ENCODE measurements around the gene SLC36A4. TPM values are rescaled to one million over a fixed set of nuclear protein-coding genes. Genes with fewer than 3 reads are reported as not detected.

SLC36A4 gene
- total RNA-seq (2016; rRNA removed; fragmentation: Illumina TruSeq; extraction: Trizol): 7.3 and 7.5 TPM in 2 replicates
- total RNA-seq (2016; cell fraction: cytosol; rRNA removed; fragmentation: Illumina TruSeq; extraction: Trizol; ENCODE audit: low read depth): 3.3 and 4.0 TPM in 2 replicates
- 6.9 and 7.0 TPM in 2 replicates for total RNA-seq (2016; cell fraction: insoluble cytoplasmic fraction; rRNA removed; fragmentation: Illumina TruSeq; extraction: Trizol)
- 9.8 and 10.5 TPM in 2 replicates for total RNA-seq (2016; cell fraction: membrane; rRNA removed; fragmentation: Illumina TruSeq; extraction: Trizol)
- 14.4 and 16.9 TPM in 2 replicates for total RNA-seq (2016; cell fraction: nucleus; rRNA removed; fragmentation: Illumina TruSeq; extraction: Trizol)
- polyA plus RNA-seq (2011; rRNA removed): 9.5 and 10.2 TPM in 2 replicates
- 6.1 and 11.9 TPM in 2 replicates for polyA plus RNA-seq (2011; cell fraction: cytosol; rRNA removed)
- polyA plus RNA-seq (2011; cell fraction: nucleus; rRNA removed): 4.3 and 6.3 TPM in 2 replicates
- polyA plus RNA-seq (2012): 15.9 and 18.0 TPM in 2 replicates
- polyA plus RNA-seq (2016; cell fraction: cytosol; fragmentation: Illumina TruSeq; extraction: Trizol; ENCODE audit: low read depth): 7.0 and 8.6 TPM in 2 replicates
- 10.9 and 11.9 TPM in 2 replicates for polyA plus RNA-seq (2016; cell fraction: insoluble cytoplasmic fraction; fragmentation: Illumina TruSeq; extraction: Trizol; ENCODE audit: low read depth)
- 11.4 and 12.4 TPM in 2 replicates for polyA plus RNA-seq (2016; cell fraction: membrane; fragmentation: Illumina TruSeq; extraction: Trizol; ENCODE audit: low read depth)
- 14.8 and 16.9 TPM in 2 replicates for polyA plus RNA-seq (2016; cell fraction: nucleus; fragmentation: Illumina TruSeq; extraction: Trizol; ENCODE audit: insufficient read depth, low read depth)
- 5.4 and 23.7 TPM in 2 replicates for polyA minus RNA-seq (2011; rRNA and poly(A)+ RNA removed; ENCODE audit: low replicate concordance)
- 7.6 and 8.7 TPM in 2 replicates for polyA minus RNA-seq (2011; cell fraction: cytosol; rRNA and poly(A)+ RNA removed)
- polyA minus RNA-seq (2011; cell fraction: nucleus; rRNA and poly(A)+ RNA removed): 34.5 and 37.7 TPM in 2 replicates
- percentile 82 among the genes with signal in this experiment for Bru-seq, nascent RNA
- BruChase-seq, experiment 1, labeled RNA remaining after a 6-hour chase: percentile 69 among the genes with signal in this experiment
- BruChase-seq, experiment 2, labeled RNA remaining after a 2-hour chase: percentile 74 among the genes with signal in this experiment
- long read RNA-seq, experiment 1, full-length matches to known transcripts: 11 of 13 reads
- long read RNA-seq, experiment 1, partial matches to known transcripts: 1 of 13 reads
- long read RNA-seq, experiment 1, other reads (novel, unspliced or antisense): 1 of 13 reads
- long read RNA-seq, experiment 2, full-length matches to known transcripts: 8 of 25 reads
- long read RNA-seq, experiment 2, partial matches to known transcripts: 5 of 25 reads
- long read RNA-seq, experiment 2, other reads (novel, unspliced or antisense): 12 of 25 reads

DNA sequence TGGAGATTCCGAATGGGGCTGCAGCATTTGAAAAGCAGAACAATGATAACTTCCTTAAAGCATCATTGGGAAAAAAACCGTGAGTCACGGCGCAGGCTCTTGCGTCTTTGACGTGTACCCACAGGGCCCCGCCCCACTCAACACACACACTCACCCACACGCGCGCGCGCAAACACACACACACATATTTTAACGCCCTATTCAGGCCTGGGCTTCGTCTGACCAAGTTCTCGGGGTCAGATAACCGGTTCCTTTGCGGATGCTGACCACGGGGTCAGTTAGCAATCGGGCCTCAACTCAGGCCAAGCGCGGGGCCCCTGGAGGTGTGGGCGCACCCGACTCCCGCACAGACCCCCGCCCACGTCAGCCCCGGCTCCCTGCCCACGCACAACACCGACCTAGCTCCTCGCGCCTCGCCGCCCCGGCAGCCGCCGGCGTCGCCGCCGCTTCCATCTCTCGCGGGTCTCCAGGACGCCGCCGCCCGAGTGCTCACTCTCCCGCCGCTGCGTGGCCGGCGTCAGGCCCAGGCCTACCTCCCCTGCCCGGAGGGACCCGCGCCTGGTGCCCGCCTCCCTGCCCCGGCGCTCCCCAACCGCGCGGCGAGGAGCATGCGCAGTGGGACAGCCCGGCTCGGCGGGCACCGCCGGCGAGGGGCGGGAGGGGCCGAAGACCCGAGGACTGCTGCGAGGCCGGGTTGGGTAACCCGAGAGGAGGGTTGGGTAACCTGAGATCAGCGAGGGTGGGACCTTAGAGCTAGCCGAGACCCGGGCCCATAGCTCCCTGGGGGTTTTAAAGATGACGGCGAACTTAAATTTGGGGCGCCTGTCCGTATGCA, at the start of gene SLC36A4:
Gene SLC36A4 (minus strand): TSS at position 612 of the 835 bp plus-strand sequence. CDS start 159 bp downstream, at position 453.
- BruUV-seq (replicated peaks): TSS peak; percentile 86
- POLR2A ChIA-PET: no interaction called here
- Histone ChIP-seq H4K20me1 (ENCODE audit: insufficient read depth, low read length) (no peaks in the 10 kb centered on the region), H3K36me3 (replicated peaks in 1 of 2; ENCODE audit: control insufficient read depth in 1 of 2, insufficient read depth in 2 of 2, low read length in 2 of 2) (no peaks in the 10 kb centered on the region), H3K4me1 (ENCODE audit: insufficient read depth, low read length) (peaks cover 16% of the 10 kb centered on the region), H3K4me3 (replicated peaks in 1 of 3; ENCODE audit: insufficient read depth in 1 of 3, low read depth in 2 of 3, low read length in 3 of 3) (peak within 1 kb of the TSS; percentile 67 to 78 (median 77)), H3K9ac (ENCODE audit: insufficient read depth, low read depth, low read length) (peak within 1 kb of the TSS; percentile 91), H3K4me2 (ENCODE audit: low read depth, low read length) (peak within 1 kb of the TSS; percentile 74), H3K27ac (ENCODE audit: extremely low read length, insufficient read depth, low read length) (peak within 1 kb of the TSS; percentile 69), H3K9me3 (ENCODE audit: low read length) (no peaks in the 10 kb centered on the region), H2AFZ (ENCODE audit: low read length) (peak within 1 kb of the TSS; percentile 90), H3K79me2 (ENCODE audit: insufficient read depth, low read length) (peaks cover 19% of the 10 kb centered on the region), H3K27me3 (ENCODE audit: control insufficient read depth in 1 of 2, insufficient read depth in 2 of 2, low read length in 2 of 2) (no peaks in the 10 kb centered on the region; a peak in 2 of 5 replicates)
- CTCF ChIA-PET (ENCODE audit: low intra/inter-chr PET ratio, low total read pairs): no interaction called here
- no peak for FAIRE-seq
- DNase-seq (ENCODE audit: low spot score): peak; percentile 77
- WGBS (ENCODE audit: low lambda C conversion rate): 0% methylated on average over 11 of the region's 81 CpGs
- ATAC-seq: peak; percentile 99
- in situ Hi-C loops (cut with HindIII; ENCODE audit: extremely low pct_ligation_motif_present, low pct_unique_long_range_greater_than_20kb) (no loop called here), intact Hi-C loops (cut with micrococcal nuclease; ENCODE audit: unreplicated experiment) (no loop called here)
- peak; percentile 54 for TF ChIP-seq SP2 (CRISPR knock-in tag; IDR thresholded peaks at IDR 0.05)
- peak; percentile 59; the same call in 1 of the 2 replicates for TF ChIP-seq ZNF850 (CRISPR knock-in tag; conservative IDR thresholded peaks at IDR 0.05)
- 0 out of 2 replicates have a peak, but pooled peaks have one; percentile 39 for TF ChIP-seq ZNF713 (CRISPR knock-in tag; IDR thresholded peaks at IDR 0.05)
- no peak for TF ChIP-seq SOX13 (IDR thresholded peaks at IDR 0.05)
- TF ChIP-seq SOX13 (CRISPR knock-in tag; conservative IDR thresholded peaks at IDR 0.05 in 1 of 2, IDR thresholded peaks at IDR 0.05 in 1 of 2): no peak
- TF ChIP-seq SPEN (CRISPR knock-in tag; IDR thresholded peaks at IDR 0.05; ENCODE audit: low read depth): peak; percentile 89; the same call in 1 of the 2 replicates
- no peak for TF ChIP-seq ZFP37 (CRISPR knock-in tag; IDR thresholded peaks at IDR 0.05; ENCODE audit: borderline replicate concordance)
- TF ChIP-seq ZNF331 (CRISPR knock-in tag; IDR thresholded peaks at IDR 0.05): peak; percentile 34; the same call in 1 of the 2 replicates
- TF ChIP-seq, protein P1, sequence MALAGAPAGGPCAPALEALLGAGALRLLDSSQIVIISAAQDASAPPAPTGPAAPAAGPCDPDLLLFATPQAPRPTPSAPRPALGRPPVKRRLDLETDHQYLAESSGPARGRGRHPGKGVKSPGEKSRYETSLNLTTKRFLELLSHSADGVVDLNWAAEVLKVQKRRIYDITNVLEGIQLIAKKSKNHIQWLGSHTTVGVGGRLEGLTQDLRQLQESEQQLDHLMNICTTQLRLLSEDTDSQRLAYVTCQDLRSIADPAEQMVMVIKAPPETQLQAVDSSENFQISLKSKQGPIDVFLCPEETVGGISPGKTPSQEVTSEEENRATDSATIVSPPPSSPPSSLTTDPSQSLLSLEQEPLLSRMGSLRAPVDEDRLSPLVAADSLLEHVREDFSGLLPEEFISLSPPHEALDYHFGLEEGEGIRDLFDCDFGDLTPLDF (CRISPR knock-in tag; IDR thresholded peaks at IDR 0.05): peak; percentile 44; the same call in 1 of the 2 replicates
- no peak for TF ChIP-seq HCFC1 (IDR thresholded peaks at IDR 0.05; ENCODE audit: low read depth, low read length)
- peak; percentile 68; the same call in 1 of the 2 replicates for TF ChIP-seq ZFP90 (CRISPR knock-in tag; IDR thresholded peaks at IDR 0.05; ENCODE audit: borderline replicate concordance)
- TF ChIP-seq, protein P2, sequence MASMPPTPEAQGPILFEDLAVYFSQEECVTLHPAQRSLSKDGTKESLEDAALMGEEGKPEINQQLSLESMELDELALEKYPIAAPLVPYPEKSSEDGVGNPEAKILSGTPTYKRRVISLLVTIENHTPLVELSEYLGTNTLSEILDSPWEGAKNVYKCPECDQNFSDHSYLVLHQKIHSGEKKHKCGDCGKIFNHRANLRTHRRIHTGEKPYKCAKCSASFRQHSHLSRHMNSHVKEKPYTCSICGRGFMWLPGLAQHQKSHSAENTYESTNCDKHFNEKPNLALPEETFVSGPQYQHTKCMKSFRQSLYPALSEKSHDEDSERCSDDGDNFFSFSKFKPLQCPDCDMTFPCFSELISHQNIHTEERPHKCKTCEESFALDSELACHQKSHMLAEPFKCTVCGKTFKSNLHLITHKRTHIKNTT (CRISPR knock-in tag; IDR thresholded peaks at IDR 0.05): no peak
- TF ChIP-seq PHB2 (IDR thresholded peaks at IDR 0.05; ENCODE audit: partially characterized antibody): no peak
- no peak for TF ChIP-seq TARDBP (CRISPR knock-in tag; IDR thresholded peaks at IDR 0.05)
- no peak for TF ChIP-seq RBAK (CRISPR knock-in tag; IDR thresholded peaks at IDR 0.05)
- no peak for TF ChIP-seq PITX1 (CRISPR knock-in tag; IDR thresholded peaks at IDR 0.05)

Data from HepG2 (cell line).